SK-N-DZ (cell line): ENCODE results near the gene GLP2R.

Source experiments
- DNase-seq: peaks from one replicate; pipeline ENCODE4 v3.0.0-alpha.2; 2015; ENCODE audit warnings: low spot score

GLP2R gene

GRCh38 chr17:9850151-9850550 is 24.4 kb downstream of the GLP2R start:
- no peak for DNase-seq

- DNase-seq = no peak
Observed at GRCh38 chr17:9854255-9854654, 28.5 kb downstream of the GLP2R start.

DNA sequence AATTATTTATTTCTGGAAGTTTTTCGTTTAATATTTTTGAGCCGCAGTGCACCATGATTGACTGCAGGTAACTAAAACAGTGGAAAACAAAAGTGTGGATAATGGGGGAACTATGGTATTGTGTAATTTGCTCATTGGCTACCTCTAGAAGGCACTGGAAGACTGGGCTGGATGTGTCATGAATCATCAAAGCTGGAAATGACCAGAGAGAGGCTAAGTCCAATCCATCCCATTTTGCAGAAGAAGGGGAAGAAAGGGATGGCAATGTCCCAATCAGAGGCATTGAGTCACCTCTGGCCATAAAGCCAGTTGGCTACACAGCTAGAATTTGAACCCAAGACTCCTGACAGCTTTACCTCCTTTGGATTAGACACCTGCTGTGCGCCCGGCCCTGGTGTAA is 29.3 kb downstream of the GLP2R start:
- DNase-seq = no peak

DNA sequence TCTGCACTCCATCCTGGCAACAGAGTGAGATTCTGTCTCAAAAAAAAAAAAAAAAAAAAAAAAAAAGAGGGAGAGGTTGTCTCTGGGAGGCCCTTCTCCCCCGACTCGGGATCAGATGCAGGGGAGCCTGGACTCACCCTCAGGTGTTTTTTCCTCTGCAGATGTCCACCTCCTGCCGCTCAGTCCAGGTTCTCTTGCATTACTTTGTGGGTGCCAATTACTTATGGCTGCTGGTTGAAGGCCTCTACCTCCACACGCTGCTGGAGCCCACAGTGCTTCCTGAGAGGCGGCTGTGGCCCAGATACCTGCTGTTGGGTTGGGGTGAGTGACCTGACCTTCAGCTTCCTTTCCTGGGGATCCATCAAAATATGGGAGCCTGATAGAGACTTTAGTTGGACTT is 34.1 kb downstream of the GLP2R start:
- DNase-seq = no peak

- DNase-seq = no peak
Observed at GRCh38 chr17:9860851-9861250, 35.1 kb downstream of the GLP2R start.

GRCh38 chr17:9862220-9862619 is 36.5 kb downstream of the GLP2R start:
- DNase-seq = no peak

- no peak for DNase-seq
Observed at GRCh38 chr17:9862949-9863348, 37.2 kb downstream of the GLP2R start.

GRCh38 chr17:9865586-9865985 is 39.9 kb downstream of the GLP2R start:
- DNase-seq = no peak

DNA sequence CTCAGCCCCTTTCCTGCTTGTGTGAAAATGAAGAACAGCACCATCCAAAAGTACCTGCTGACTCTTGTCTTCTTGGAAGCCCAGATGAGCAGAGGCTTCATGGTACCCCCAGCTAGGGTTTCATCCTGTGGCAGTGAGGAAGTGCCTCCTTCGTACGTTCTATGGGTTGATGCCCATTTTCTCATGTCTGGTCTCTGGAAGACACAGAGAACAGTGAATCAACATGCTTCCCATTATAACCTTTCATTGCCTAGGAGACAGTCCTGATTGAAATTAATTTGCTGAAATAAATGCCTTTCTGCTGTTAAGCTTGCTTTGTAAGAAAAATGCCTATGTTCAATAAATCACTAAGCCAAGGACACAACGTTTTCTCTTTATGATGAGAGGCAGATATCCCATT is 42.8 kb downstream of the GLP2R start:
- no peak for DNase-seq

DNA sequence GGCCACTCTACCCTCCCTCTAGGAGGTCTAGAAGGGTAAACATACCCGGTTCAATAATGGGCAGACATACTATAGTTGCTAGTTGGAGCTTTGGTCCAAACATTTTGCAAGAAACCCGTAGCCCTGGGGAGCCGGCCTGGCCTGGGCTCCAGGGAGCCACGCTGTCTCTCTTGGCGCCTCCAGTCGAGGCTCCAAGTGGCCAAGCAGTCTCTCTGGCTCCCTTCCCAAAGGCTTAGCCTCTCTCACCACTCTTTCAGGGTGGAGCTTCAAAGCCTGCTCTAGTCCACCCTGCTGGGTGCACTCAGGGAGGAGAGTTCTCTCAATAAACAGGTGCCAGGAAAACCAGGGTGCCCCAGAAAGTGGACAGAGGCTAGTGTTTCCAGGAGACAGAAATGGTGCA is 47.1 kb downstream of the GLP2R start:
- no peak for DNase-seq

- no peak for DNase-seq
Observed at GRCh38 chr17:9874722-9875121, 49.0 kb downstream of the GLP2R start.

DNA sequence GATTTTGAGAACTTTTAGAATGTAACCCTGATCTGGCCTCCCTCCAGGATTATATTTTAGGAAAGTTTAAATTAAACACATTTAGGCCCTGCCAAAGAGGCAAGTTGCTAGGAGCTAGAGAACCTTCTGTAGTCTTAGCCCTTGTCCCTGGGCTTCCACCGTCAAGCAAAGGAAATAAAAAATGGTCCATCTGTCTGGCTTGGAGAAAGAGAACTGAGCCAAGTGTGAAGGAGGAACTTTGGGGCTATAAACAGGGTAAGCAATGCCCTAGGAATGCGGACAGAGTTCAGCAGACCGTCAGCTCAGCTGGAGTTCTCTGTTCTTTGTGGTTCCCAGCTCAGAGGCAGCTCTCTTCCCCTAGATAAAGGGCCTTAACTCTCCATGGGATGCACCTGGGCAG is 49.7 kb downstream of the GLP2R start:
- no peak for DNase-seq

- no peak for DNase-seq
Observed at GRCh38 chr17:9878356-9878755, 52.6 kb downstream of the GLP2R start.

- no peak for DNase-seq
Observed at GRCh38 chr17:9878786-9879525, 53.2 kb downstream of the GLP2R start.

DNA sequence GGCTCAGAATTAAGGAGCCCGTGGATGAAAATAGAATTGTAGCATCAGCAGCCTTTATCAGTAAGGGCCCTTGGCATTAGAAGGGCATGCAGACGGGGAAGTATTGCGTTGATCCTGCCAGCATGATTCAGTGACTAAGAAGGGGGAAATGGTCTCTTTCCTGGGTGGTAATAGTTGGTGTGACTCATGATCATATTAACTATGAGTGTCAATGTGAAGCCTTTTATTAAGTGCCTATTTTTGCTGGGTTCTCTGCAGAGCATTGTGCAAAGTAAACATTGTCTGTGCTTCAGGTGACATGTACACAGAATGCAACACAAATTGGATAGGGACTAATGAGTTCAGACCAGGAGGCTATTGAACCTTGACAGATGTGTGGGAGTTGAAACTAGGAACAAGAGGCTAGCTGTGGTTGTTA is 54.9 kb downstream of the GLP2R start:
- no peak for DNase-seq

- DNase-seq = no peak
Observed at GRCh38 chr17:9883451-9883850, 57.7 kb downstream of the GLP2R start.

GRCh38 chr17:9886141-9886930 is 60.6 kb downstream of the GLP2R start:
- DNase-seq = no peak

GRCh38 chr17:9887508-9887907 is 61.8 kb downstream of the GLP2R start:
- DNase-seq = no peak

DNA sequence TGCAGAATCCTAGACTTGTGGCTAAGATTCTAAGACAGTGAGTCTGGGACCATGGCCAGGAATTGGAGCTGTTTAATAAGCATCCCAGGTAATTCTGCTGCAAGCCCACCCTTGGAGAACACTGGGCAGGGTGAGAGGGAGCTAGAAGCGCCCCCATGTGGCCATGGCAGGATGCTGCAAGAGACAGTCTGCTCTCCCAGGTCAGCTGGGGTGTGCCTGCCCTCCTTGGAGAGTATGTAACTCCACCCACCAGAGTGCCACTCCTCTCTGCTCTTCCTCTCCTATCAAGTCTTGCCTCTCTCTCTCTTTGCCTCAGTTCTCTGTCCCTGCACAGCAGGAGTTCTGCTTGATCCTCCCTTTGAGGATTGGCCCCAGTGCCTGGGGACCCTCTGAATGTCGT is 64.4 kb downstream of the GLP2R start:
- DNase-seq = no peak

DNA sequence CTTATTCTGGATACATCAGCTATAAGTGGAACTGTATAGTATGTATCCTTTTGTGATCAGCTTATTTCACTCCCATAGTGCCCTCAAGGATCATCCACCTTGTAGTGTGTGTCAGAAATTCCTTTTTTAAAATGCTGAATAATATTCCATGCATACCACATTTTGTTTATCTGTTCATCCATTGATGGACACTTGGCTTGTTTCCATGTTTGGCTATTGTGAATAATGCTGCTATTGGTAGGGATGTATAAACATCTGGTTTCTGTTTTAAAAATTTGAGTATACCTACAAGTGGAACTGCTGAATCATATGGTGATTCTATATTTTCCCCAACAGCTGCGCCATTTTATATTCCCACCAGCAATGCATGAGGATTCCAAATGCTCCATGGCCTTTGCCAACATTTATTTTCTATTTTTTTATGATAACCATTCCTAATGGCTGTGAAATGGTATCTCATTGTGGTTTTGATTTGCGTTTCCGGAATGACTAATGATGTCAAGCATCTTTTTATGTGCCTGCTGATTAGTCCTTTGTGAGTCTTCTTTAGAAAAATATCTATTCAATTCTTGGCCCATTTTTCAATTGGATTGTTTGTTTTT is 67.8 kb downstream of the GLP2R start:
- no peak for DNase-seq

DNA sequence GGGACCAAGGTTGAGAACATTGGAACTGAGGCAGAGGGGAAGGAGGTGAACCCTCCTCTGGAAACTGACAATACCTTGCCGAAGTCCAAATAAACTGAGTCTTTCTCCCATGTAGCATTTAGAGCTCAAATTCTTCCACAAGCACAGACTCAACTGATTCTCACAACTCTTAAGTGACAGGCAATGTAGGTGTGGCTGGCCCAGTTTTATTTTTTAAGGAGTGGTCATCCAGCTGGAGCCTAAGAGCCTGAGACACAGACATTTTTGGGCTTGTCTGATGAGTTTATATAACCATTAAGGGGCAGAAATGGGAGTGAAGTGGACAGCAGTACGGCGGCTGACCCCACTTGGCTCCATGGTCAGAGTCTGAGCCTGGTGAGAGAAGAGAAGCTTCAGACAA is 68.5 kb downstream of the GLP2R start:
- no peak for DNase-seq

GRCh38 chr17:9895923-9896322 is 70.2 kb downstream of the GLP2R start:
- DNase-seq = no peak
